BJ (cell line): ENCODE measurements around the gene NAALADL2. TPM values are rescaled to one million over a fixed set of nuclear protein-coding genes. Genes with fewer than 3 reads are reported as not detected.

ENCODE experiments used
- CTCF ChIA-PET: fragments of 350-600 bp; formaldehyde crosslinking; extraction: SDS; loops from one replicate; lab custom pipeline; 2021; ENCODE audit warnings: antibody characterized with exemption, inconsistent platforms; lab: Yijun Ruan, JAX
- POLR2A ChIA-PET: fragments of 300-600 bp; sonication (Branson Sonifier 250); formaldehyde crosslinking; extraction: SDS; loops from one replicate; lab custom pipeline; 2021; ENCODE audit warnings: antibody characterized with exemption; lab: Charles Lee
- DNase-seq: peaks from one replicate; pipeline ENCODE4 v3.0.0-alpha.2; 2011; ENCODE audit warnings: low read depth
- H3K27me3 ChIP-seq: 2 replicates; pipeline ENCODE4 v1.6.0; 2011; ENCODE audit warnings: low read length; ENCODE audit not compliant: control insufficient read depth, insufficient read depth
- H3K36me3 ChIP-seq: 2 replicates; pipeline ENCODE4 v1.5.1; 2011; ENCODE audit warnings: low read length; ENCODE audit not compliant: control insufficient read depth, insufficient read depth
- H3K4me3 ChIP-seq: 2 replicates; pipeline ENCODE4 v1.5.1; 2011; ENCODE audit warnings: low read depth, mild to moderate bottlenecking, control low read depth, low read length
- polyA plus RNA-seq: library from polyadenylated mRNA; depleted of rRNA; stranded (reverse); fragments of >200 nt; gene quantifications from 2 replicates; pipeline ENCODE4 v1.2.3, GENCODE V29; 2011
- TF ChIP-seq, protein P1 (sequence below): IDR thresholded peaks from 2 replicates; pipeline ENCODE4 v1.5.1; 2011; ENCODE audit warnings: low read depth, mild to moderate bottlenecking, control low read depth, inconsistent platforms, low read length, moderate library complexity; ENCODE audit not compliant: insufficient read depth

The NAALADL2 gene
- polyA plus RNA-seq, 1 experiment, result 3.6 TPM

DNA sequence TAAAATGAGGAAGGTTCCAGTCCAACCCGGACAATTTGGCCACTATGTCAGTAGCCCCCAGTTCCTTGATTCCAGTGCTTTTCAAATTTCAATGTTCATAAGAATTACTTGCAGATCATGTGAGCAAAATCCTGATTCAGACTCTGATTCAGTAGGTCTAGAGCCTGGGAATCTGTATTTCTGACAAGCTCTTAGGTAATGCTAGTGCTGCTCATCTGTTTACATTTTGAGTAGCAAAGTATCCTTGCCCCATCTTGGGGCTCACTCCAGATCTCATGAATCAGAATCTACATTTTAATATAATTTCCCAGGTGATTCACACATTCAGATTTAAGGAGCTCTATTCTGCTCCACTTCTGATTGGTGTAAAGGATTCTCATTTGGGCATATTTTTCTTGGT lies 142.0 kb downstream of the NAALADL2 start:
- TF ChIP-seq, protein P1, sequence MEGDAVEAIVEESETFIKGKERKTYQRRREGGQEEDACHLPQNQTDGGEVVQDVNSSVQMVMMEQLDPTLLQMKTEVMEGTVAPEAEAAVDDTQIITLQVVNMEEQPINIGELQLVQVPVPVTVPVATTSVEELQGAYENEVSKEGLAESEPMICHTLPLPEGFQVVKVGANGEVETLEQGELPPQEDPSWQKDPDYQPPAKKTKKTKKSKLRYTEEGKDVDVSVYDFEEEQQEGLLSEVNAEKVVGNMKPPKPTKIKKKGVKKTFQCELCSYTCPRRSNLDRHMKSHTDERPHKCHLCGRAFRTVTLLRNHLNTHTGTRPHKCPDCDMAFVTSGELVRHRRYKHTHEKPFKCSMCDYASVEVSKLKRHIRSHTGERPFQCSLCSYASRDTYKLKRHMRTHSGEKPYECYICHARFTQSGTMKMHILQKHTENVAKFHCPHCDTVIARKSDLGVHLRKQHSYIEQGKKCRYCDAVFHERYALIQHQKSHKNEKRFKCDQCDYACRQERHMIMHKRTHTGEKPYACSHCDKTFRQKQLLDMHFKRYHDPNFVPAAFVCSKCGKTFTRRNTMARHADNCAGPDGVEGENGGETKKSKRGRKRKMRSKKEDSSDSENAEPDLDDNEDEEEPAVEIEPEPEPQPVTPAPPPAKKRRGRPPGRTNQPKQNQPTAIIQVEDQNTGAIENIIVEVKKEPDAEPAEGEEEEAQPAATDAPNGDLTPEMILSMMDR, result no peak
- POLR2A ChIA-PET, result no interaction called here

DNA sequence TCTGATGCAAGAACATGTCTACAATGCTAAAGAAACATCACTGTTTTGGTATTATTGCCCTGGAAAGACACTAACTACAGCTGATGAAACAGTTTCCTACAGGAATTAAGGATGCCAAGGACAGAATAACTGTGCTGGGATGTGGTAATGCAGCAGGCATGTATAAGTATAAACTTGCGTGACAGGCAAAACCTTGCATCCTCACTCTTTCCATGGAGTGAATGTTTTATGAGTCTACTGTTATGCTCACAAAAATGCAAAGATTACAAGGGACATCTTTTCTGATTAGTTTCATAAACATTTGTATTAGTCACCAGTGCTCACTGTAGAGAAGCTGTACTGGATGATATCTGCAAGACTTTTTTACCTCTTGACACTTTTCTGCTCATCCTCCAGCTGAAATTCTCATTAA lies 143.6 kb downstream of the NAALADL2 start:
- POLR2A ChIA-PET, result interaction anchor here (1.3 kb wide), 1 partner anchor 561 kb away, joined by 7 read pairs; no protein-coding TSS in a partner anchor
- CTCF ChIA-PET, result no interaction called here

More for the DNA sequence above, 142.0 kb downstream of the NAALADL2 start:
- CTCF ChIA-PET, result no interaction called here
- Histone ChIP-seq H3K4me3 (no peak overlapping the region), H3K27me3 (no peaks in the 10 kb centered on the region), H3K36me3 (no peaks in the 10 kb centered on the region)
- DNase-seq, result no peak

DNA sequence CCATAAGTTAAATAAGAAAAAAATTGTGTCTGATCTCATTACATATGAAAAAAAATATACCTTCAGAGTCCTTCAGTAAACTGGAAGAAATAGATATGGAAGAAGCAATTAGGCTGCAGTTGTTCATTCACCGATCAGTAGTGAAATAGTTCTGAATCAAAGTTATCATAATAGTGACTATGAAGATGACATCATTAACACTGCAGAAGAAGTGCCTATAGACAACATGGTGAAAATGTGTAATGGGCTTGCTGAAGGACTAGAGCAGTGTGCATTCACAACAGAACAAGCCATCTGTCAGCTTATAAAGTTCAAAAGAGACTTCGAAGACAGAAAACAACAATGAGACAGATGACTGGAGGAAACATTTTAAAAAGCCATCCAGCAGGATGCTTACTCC lies 144.5 kb downstream of the NAALADL2 start:
- ChIA-PET POLR2A (no interaction called here), CTCF (no interaction called here)
- TF ChIP-seq, protein P1, result no peak
- no peak for DNase-seq
- no peaks in the 10 kb centered on the region for H3K27me3 ChIP-seq
- H3K36me3 ChIP-seq, result no peaks in the 10 kb centered on the region
- H3K4me3 ChIP-seq, result no peak overlapping the region

More for the DNA sequence above, 143.6 kb downstream of the NAALADL2 start:
- no peaks in the 10 kb centered on the region for H3K27me3 ChIP-seq
- no peaks in the 10 kb centered on the region for H3K36me3 ChIP-seq
- peak; percentile 99 for DNase-seq
- TF ChIP-seq, protein P1, result no peak
- no peak overlapping the region for H3K4me3 ChIP-seq

DNA sequence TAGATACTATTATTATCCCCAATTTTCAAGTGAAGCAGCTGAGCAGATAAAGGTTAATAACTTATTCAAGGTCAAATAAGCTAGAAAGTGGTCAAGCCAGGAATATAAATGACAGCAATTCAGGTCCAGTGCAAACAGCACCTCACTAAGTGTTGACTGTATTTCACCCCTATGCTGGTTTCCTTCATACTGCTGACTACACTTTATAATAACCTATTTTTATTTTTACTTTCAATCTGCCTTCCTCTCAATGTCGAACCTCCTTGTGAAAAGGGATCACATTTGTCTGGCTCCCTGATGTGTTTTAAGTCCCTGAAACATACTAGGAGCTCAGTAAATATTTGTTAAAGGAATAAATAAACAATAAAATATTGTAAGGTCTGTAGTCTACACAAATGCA lies 146.1 kb downstream of the NAALADL2 start:
- TF ChIP-seq, protein P1, result no peak
- no peaks in the 10 kb centered on the region for H3K27me3 ChIP-seq
- POLR2A ChIA-PET, result no interaction called here
- CTCF ChIA-PET, result interaction anchor here (1.2 kb wide), 1 partner anchor 10 kb away, joined by 3 read pairs; no protein-coding TSS in a partner anchor
- H3K36me3 ChIP-seq, result no peaks in the 10 kb centered on the region
- no peak for DNase-seq
- H3K4me3 ChIP-seq, result no peak overlapping the region

DNA sequence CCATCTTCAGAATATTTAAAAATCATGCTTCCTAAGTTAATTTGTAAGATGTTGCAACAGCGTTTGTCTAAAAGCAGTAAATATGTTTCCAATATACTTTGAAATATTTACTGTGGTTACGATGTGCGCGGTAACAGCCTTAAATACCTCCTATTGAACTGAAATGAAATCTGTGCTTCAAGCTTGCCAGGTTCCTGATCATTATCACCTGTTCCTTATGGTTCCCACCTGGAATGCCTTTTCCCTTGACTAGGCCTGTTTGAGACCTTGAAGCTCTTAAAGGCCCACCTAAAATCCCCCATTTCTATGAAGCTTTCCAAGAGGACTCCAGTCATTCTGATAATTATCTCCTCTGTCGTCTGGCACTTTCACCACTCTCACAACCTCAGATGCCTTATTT lies 146.7 kb downstream of the NAALADL2 start:
- DNase-seq, result peak; percentile 47
- ChIA-PET POLR2A (no interaction called here), CTCF (interaction anchor here (0.6 to 1.2 kb wide), 3 partner anchors 9 to 630 kb away, joined by 3 to 5 read pairs (median 3); no protein-coding TSS in a partner anchor)
- Histone ChIP-seq H3K36me3 (no peaks in the 10 kb centered on the region), H3K4me3 (no peak overlapping the region), H3K27me3 (no peaks in the 10 kb centered on the region)
- TF ChIP-seq, protein P1, result no peak
